IMR-90 (cell line): ENCODE results near the gene RBM46. TPM values are rescaled to one million over a fixed set of nuclear protein-coding genes. Genes with fewer than 3 reads are reported as not detected.
A peak's percentile ranks its signal among the peaks of the same experiment; 100 is the strongest.

Source experiments
- ATAC-seq: fragments of 200-7000 bp; cut with Tn5 transposase; 2 replicates; pipeline ENCODE4 v1.9.1; 2020; ENCODE audit warnings: low read depth, mild to moderate bottlenecking, moderate library complexity
- BruUV-seq: library from RNA; stranded (reverse); fragments of 400-500 nt; replicated peaks from 2 replicates; lab custom pipeline; 2021; lab: Mats Ljungman, UMichigan
- CTCF ChIA-PET: fragments of 300-600 bp; formaldehyde crosslinking; extraction: SDS; loops from one replicate; lab custom pipeline; 2021; ENCODE audit warnings: antibody characterized with exemption; lab: Yijun Ruan, JAX
- POLR2A ChIA-PET: fragments of 300-600 bp; sonication (Branson Sonifier 250); formaldehyde crosslinking; loops from one replicate; lab custom pipeline; 2022; ENCODE audit warnings: antibody characterized with exemption; ENCODE audit not compliant: unreplicated experiment; lab: Charles Lee
- DNase-seq: peaks from one replicate; pipeline ENCODE4 v3.0.0; 2013
- H2AFZ ChIP-seq: replicated peaks from 2 replicates; pipeline ENCODE3; 2013; ENCODE audit warnings: low read length, mild to moderate bottlenecking; ENCODE audit not compliant: poor library complexity
- H2AK5ac ChIP-seq: 2 replicates; pipeline ENCODE4 v1.6.1; 2013; ENCODE audit warnings: low read depth, low read length, inconsistent platforms
- H2AK9ac ChIP-seq: replicated peaks from 2 replicates; pipeline ENCODE3; 2013; ENCODE audit warnings: mild to moderate bottlenecking, low read depth, low read length, moderate library complexity; ENCODE audit not compliant: poor library complexity
- H2BK120ac ChIP-seq: 2 replicates; pipeline ENCODE4 v1.6.1; 2013; ENCODE audit warnings: low read depth, low read length, inconsistent platforms
- H2BK15ac ChIP-seq: 3 replicates; pipeline ENCODE4 v1.6.1; 2013; ENCODE audit warnings: low read depth, low read length, inconsistent platforms
- H2BK20ac ChIP-seq: 2 replicates; pipeline ENCODE4 v1.6.1; 2013; ENCODE audit warnings: low read depth, mild to moderate bottlenecking, inconsistent platforms, low read length, moderate library complexity
- H2BK5ac ChIP-seq: 2 replicates; pipeline ENCODE4 v1.6.1; 2013; ENCODE audit warnings: mild to moderate bottlenecking, low read depth, low read length, inconsistent platforms; ENCODE audit not compliant: poor library complexity, severe bottlenecking
- H3K14ac ChIP-seq: replicated peaks from 2 replicates; pipeline ENCODE4 v1.6.1; 2013; ENCODE audit warnings: low read depth, low read length, inconsistent platforms
- H3K18ac ChIP-seq: 2 replicates; pipeline ENCODE4 v1.6.1; 2013; ENCODE audit warnings: low read depth, low read length, control low read depth
- H3K23ac ChIP-seq: 2 replicates; pipeline ENCODE4 v1.6.1; 2013; ENCODE audit warnings: low read depth, low read length, inconsistent platforms
- H3K27ac ChIP-seq: 2 replicates; pipeline ENCODE4 v1.5.1; 2013; ENCODE audit warnings: mild to moderate bottlenecking, control low read depth, low read length; ENCODE audit not compliant: insufficient read depth
- H3K27me3 ChIP-seq: 2 replicates; pipeline ENCODE4 v1.6.1; 2013; ENCODE audit warnings: low read length; ENCODE audit not compliant: control insufficient read depth, insufficient read depth
- H3K36me3 ChIP-seq: 2 replicates; pipeline ENCODE4 v1.6.1; 2013; ENCODE audit warnings: low read length, mixed read lengths; ENCODE audit not compliant: control insufficient read depth, insufficient read depth
- H3K4ac ChIP-seq: 2 replicates; pipeline ENCODE4 v1.6.1; 2013; ENCODE audit warnings: low read depth, low read length, inconsistent platforms
- H3K4me1 ChIP-seq: 2 replicates; pipeline ENCODE4 v1.6.1; 2013; ENCODE audit warnings: low read length, mixed read lengths; ENCODE audit not compliant: control insufficient read depth, insufficient read depth
- H3K4me2 ChIP-seq: 2 replicates; pipeline ENCODE4 v1.6.1; 2013; ENCODE audit warnings: low read depth, mild to moderate bottlenecking, control low read depth, low read length, moderate library complexity
- H3K4me3 ChIP-seq: 2 replicates; pipeline ENCODE4 v1.5.1; 2013; ENCODE audit warnings: low read depth, mild to moderate bottlenecking, control low read depth, low read length, moderate library complexity; ENCODE audit not compliant: insufficient read depth
- H3K56ac ChIP-seq: 2 replicates; pipeline ENCODE4 v1.6.1; 2013; ENCODE audit warnings: low read length, inconsistent platforms; ENCODE audit not compliant: insufficient read depth; ENCODE audit errors: extremely low read depth
- H3K79me1 ChIP-seq, 2 experiments: 2 replicates each; pipeline ENCODE4 v1.6.1; 2013; ENCODE audit warnings: low read length in 2 of 2, inconsistent platforms in 1 of 2, low read depth in 1 of 2
- H3K9ac ChIP-seq: 2 replicates; pipeline ENCODE4 v1.6.1; 2013; ENCODE audit warnings: low read depth, low read length, control low read depth
- H3K9me1 ChIP-seq: 2 replicates; pipeline ENCODE4 v1.6.1; 2013; ENCODE audit warnings: low read length, inconsistent platforms; ENCODE audit not compliant: insufficient read depth
- H3K9me3 ChIP-seq: 2 replicates; pipeline ENCODE4 v1.6.1; 2013; ENCODE audit warnings: low read length; ENCODE audit not compliant: control insufficient read depth, insufficient read depth
- H4K20me1 ChIP-seq: 2 replicates; pipeline ENCODE4 v1.6.1; 2013; ENCODE audit warnings: low read length, inconsistent platforms; ENCODE audit not compliant: insufficient read depth
- H4K5ac ChIP-seq: 2 replicates; pipeline ENCODE4 v1.6.1; 2013; ENCODE audit warnings: mild to moderate bottlenecking, low read depth, low read length, control low read depth
- H4K8ac ChIP-seq, 2 experiments: 2 replicates each; pipeline ENCODE4 v1.6.1; 2013; ENCODE audit warnings: low read depth in 2 of 2, low read length in 2 of 2, control low read depth in 1 of 2, inconsistent platforms in 1 of 2
- H4K91ac ChIP-seq: 2 replicates; pipeline ENCODE4 v1.6.1; 2013; ENCODE audit warnings: low read depth, low read length, inconsistent platforms; ENCODE audit not compliant: insufficient read depth
- RAD21 ChIP-seq: IDR thresholded peaks from 2 replicates; pipeline ENCODE4 v1.6.1; 2012; ENCODE audit warnings: low read length, improper control_type of control experiment
- WGBS, 2 experiments: methylation state at CpG; one replicate each; pipeline versions ENCODE4 v1.1.5 to v1.1.7; 2013; ENCODE audit warnings: missing lambda C conversion rate in 2 of 2; ENCODE audit not compliant: insufficient read length in 1 of 2; ENCODE audit errors: extremely low coverage in 2 of 2; 5-methylcytosine and 5-hydroxymethylcytosine counted together
- dilution Hi-C: fragments of 300-500 bp; cut with HindIII; formaldehyde crosslinking; loops from one replicate; pipeline ENCODE4 v1.14.3; 2018; ENCODE audit warnings: low sequenced_read_pairs; ENCODE audit not compliant: unreplicated experiment
- in situ Hi-C: fragments of 300-500 bp; cut with MboI; formaldehyde crosslinking; loops from 3 replicates; pipeline ENCODE4 v1.14.3; 2019; ENCODE audit warnings: low sequenced_read_pairs, inconsistent platforms, mixed read lengths
- intact Hi-C: fragments of 100-400 bp; cut with micrococcal nuclease; formaldehyde crosslinking; loops from 2 replicates; pipeline ENCODE4 v1.10.0; 2022
- polyA plus RNA-seq, 3 experiments: library from polyadenylated mRNA; depleted of rRNA; stranded (reverse); fragments of >200 nt; gene quantifications; 2 replicates each; pipeline ENCODE4 v1.2.3, GENCODE V29; 2012; ENCODE audit warnings: low replicate concordance in 1 of 3
- total RNA-seq: library from RNA; depleted of rRNA; stranded (reverse); fragments of >200 nt; gene quantifications from 2 replicates; pipeline ENCODE4 v1.2.3, GENCODE V29; 2012
- TF ChIP-seq, protein P1 (sequence below): conservative IDR thresholded peaks from 2 replicates; pipeline ENCODE4 v1.5.1; 2012; ENCODE audit warnings: mild to moderate bottlenecking, low read depth, low read length, improper control_type of control experiment

RBM46 gene
- total and polyA plus RNA-seq, 2 of the 4 experiments (the other 2 are of a cell fraction) = not detected

GRCh38 chr4:154854362-154854761 is 73.3 kb downstream of the RBM46 start:
- Histone ChIP-seq H3K14ac (no peak overlapping the region), H2AK5ac (no peak overlapping the region), H4K20me1 (no peaks in the 10 kb centered on the region), H4K8ac (no peak overlapping the region), H2BK5ac (no peak overlapping the region), H3K23ac (no peak overlapping the region), H2AK9ac (no peak overlapping the region), H3K56ac (no peak overlapping the region), H3K18ac (no peak overlapping the region), H3K4me1 (no peaks in the 10 kb centered on the region), H2BK15ac (no peak overlapping the region), H2BK120ac (no peak overlapping the region), H3K79me1 (no peaks in the 10 kb centered on the region), H3K4me2 (no peak overlapping the region), H4K91ac (no peak overlapping the region), H3K27ac (no peak overlapping the region), H3K4ac (no peak overlapping the region), H2AFZ (no peak overlapping the region), H3K27me3 (no peaks in the 10 kb centered on the region), H3K9me3 (no peaks in the 10 kb centered on the region; the same call in 1 of the 2 replicates), H4K5ac (no peak overlapping the region), H3K9me1 (no peaks in the 10 kb centered on the region), H2BK20ac (no peak overlapping the region), H3K9ac (no peak overlapping the region), H3K36me3 (no peaks in the 10 kb centered on the region), H3K4me3 (no peak overlapping the region)
- no peak for TF ChIP-seq RAD21
- TF ChIP-seq, protein P1, sequence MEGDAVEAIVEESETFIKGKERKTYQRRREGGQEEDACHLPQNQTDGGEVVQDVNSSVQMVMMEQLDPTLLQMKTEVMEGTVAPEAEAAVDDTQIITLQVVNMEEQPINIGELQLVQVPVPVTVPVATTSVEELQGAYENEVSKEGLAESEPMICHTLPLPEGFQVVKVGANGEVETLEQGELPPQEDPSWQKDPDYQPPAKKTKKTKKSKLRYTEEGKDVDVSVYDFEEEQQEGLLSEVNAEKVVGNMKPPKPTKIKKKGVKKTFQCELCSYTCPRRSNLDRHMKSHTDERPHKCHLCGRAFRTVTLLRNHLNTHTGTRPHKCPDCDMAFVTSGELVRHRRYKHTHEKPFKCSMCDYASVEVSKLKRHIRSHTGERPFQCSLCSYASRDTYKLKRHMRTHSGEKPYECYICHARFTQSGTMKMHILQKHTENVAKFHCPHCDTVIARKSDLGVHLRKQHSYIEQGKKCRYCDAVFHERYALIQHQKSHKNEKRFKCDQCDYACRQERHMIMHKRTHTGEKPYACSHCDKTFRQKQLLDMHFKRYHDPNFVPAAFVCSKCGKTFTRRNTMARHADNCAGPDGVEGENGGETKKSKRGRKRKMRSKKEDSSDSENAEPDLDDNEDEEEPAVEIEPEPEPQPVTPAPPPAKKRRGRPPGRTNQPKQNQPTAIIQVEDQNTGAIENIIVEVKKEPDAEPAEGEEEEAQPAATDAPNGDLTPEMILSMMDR = 0 out of 2 replicates have a peak, but pooled peaks have one; percentile 15
- BruUV-seq = no TSS peak
- no CpG with 5 or more reads among the region's 2 CpGs for WGBS, 2 experiments
- intact Hi-C loops = no loop called here
- ChIA-PET POLR2A (no interaction called here), CTCF (no interaction called here)
- dilution Hi-C loops = no loop called here
- in situ Hi-C loops = no loop called here
- ATAC-seq (no peak), DNase-seq (peak; percentile 4)
